WTC11 (cell line): ENCODE results near the gene IL23R. TPM values are rescaled to one million over a fixed set of nuclear protein-coding genes. Genes with fewer than 3 reads are reported as not detected.

ENCODE experiments used
- ATAC-seq: fragments of 200-7000 bp; cut with Tn5 transposase; 2 replicates; pipeline ENCODE4 v1.10.0; 2021; ENCODE audit warnings: mild to moderate bottlenecking, moderate library complexity
- CTCF ChIA-PET: fragments of 300-600 bp; sonication (Branson Sonifier 250); formaldehyde crosslinking; loops from one replicate; lab custom pipeline; 2021; ENCODE audit warnings: antibody characterized with exemption; lab: Charles Lee
- POLR2A ChIA-PET: fragments of 350-600 bp; sonication (Branson Sonifier 250); formaldehyde crosslinking; loops from one replicate; lab custom pipeline; 2021; ENCODE audit warnings: antibody characterized with exemption; lab: Charles Lee
- DNase-seq: peaks from one replicate; pipeline ENCODE4 v3.0.0; 2021; ENCODE audit warnings: low spot score
- H3K27ac Mint-ChIP-seq: 2 replicates; pipeline ENCODE4 v1.8.0; 2021; ENCODE audit warnings: mixed read lengths
- H3K27me3 Mint-ChIP-seq: 2 replicates; pipeline ENCODE4 v1.8.0; 2021; ENCODE audit warnings: low read depth, mild to moderate bottlenecking, moderate library complexity, mixed read lengths
- H3K36me3 Mint-ChIP-seq: 2 replicates; pipeline ENCODE4 v1.8.0; 2021; ENCODE audit warnings: mixed read lengths
- H3K4me1 Mint-ChIP-seq: 2 replicates; pipeline ENCODE4 v1.8.0; 2022; ENCODE audit warnings: mixed read lengths
- H3K4me3 Mint-ChIP-seq: 2 replicates; pipeline ENCODE4 v1.8.0; 2021; ENCODE audit warnings: mild to moderate bottlenecking, moderate library complexity, mixed read lengths
- H3K9me3 Mint-ChIP-seq: 2 replicates; pipeline ENCODE4 v1.8.0; 2021; ENCODE audit warnings: mixed read lengths
- CREM ChIP-seq: sonication (generic); formaldehyde crosslinking; IDR thresholded peaks from 2 replicates; pipeline ENCODE4 v1.8.1; 2022; ENCODE audit warnings: mild to moderate bottlenecking, missing genetic modification reagents, moderate library complexity
- GABPB1 ChIP-seq: sonication (generic); formaldehyde crosslinking; IDR thresholded peaks from 2 replicates; pipeline ENCODE4 v1.8.1; 2023; ENCODE audit warnings: mild to moderate bottlenecking, missing genetic modification reagents
- GRHL2 ChIP-seq: fragments of 250-450 bp; sonication (Bioruptor Pico); IDR thresholded peaks from 2 replicates; pipeline ENCODE4 v1.8.0; 2022; ENCODE audit warnings: mild to moderate bottlenecking, moderate library complexity; ENCODE audit not compliant: insufficient replicate concordance, severe bottlenecking
- GTF2I ChIP-seq: fragments of 250-450 bp; sonication (Bioruptor Pico); conservative IDR thresholded peaks from 2 replicates; pipeline ENCODE4 v1.4.0; 2021; ENCODE audit warnings: mild to moderate bottlenecking
- PREB ChIP-seq: sonication (generic); formaldehyde crosslinking; IDR thresholded peaks from 2 replicates; pipeline ENCODE4 v1.8.1; 2022; ENCODE audit warnings: mild to moderate bottlenecking, missing genetic modification reagents, moderate library complexity, borderline replicate concordance
- ZNF121 ChIP-seq: sonication (generic); formaldehyde crosslinking; IDR thresholded peaks from 2 replicates; pipeline ENCODE4 v1.8.0; 2023; ENCODE audit warnings: missing genetic modification reagents
- ZNF263 ChIP-seq: sonication (generic); formaldehyde crosslinking; IDR thresholded peaks from 2 replicates; pipeline ENCODE4 v1.8.1; 2022; ENCODE audit warnings: low read depth, mild to moderate bottlenecking, moderate library complexity, missing genetic modification reagents
- ZSCAN18 ChIP-seq: fragments of 250-450 bp; sonication (Bioruptor Pico); IDR thresholded peaks from 2 replicates; pipeline ENCODE4 v2.1.2; 2022; ENCODE audit warnings: mild to moderate bottlenecking, moderate library complexity
- total RNA-seq: library from RNA; stranded (reverse); gene quantifications from 3 replicates; pipeline ENCODE4 v1.2.3, GENCODE V29; 2021
- TF ChIP-seq, protein P1 (sequence below): fragments of 200-600 bp; IDR thresholded peaks from 2 replicates; pipeline ENCODE4 v1.8.0; 2022; ENCODE audit warnings: antibody characterized with exemption
- TF ChIP-seq, protein P2 (sequence below): sonication (generic); formaldehyde crosslinking; conservative IDR thresholded peaks from 2 replicates; pipeline ENCODE4 v1.8.1; 2022; ENCODE audit warnings: mild to moderate bottlenecking, missing genetic modification reagents

IL23R gene
- total RNA-seq, 1 experiment from 2014 or later: not detected

DNA sequence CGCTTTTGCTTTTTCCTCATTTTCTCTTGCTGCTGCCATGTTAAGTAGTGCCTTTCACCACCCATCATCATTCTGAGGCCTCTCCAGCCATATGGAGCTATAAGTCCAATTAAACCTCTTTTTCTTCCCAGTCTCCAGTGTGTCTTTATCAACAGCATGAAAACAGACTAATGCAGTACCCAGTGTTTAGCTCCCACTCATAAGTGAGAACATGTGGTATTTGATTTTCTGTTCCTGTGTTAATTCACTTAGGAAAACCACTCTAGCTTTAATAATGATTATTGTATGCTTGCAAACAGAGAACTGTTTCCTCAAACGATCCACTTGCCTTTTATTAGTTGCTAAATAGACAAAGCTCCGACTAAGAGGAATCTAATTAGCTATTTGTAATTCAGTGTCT, 43.3 kb downstream of the IL23R start (continued):
- TF ChIP-seq GABPB1 (CRISPR knock-in tag) (no peak), ZSCAN18 (CRISPR knock-in tag) (no peak)

DNA sequence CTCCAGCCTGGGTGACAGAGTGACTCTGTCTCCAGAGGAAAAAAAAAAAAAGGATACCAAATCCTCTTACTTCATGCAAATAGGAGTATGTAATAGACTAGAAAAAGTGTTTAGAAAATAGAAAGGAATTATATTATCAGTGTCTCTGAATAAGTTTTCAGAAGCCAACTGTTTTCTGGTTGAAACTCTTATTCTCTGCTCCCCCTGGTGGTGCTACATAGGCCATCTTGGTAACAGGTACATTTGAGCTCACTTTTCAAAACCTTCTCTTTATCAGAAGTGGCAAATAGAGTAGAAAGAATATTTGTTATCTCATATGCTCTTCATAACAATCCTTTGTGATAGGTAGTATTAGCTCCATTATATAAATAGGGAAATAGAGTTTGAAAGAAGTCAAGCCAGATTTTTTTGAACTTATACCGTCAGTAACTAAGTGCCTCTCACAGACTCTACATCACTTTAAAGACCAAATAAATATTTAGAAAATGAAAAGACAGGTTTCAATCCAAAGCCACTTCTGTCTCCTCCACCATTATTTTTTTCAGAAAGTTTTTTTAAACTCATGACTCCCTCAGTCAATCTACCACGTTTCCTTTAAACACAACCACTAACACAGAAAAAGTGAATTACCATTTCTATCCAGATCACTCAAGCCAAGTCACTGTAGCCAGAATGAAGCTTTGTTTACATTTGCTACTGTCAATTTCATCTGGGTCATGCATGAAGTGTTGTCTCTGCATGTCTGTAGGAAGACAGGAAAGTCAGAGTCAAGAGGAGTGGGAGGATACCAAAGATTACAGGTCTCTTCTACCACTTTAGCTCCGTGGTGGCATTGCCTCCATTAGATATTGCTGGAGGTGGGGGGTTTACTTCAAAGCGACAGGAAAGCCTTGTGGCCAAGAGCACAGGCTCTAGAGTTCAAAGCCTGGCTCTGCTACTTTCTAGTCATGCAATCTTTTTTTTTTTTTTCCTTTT, 45.6 kb downstream of the IL23R start:
- Mint-ChIP-seq H3K27ac (no peak overlapping the region), H3K27me3 (no peaks in the 10 kb centered on the region), H3K36me3 (no peaks in the 10 kb centered on the region), H3K4me1 (peaks cover 5% of the 10 kb centered on the region), H3K4me3 (no peak overlapping the region), H3K9me3 (no peaks in the 10 kb centered on the region)
- no peak; the same call in 1 of the 2 replicates for ATAC-seq
- CTCF ChIA-PET: interaction anchor here (0.7 to 5.9 kb wide), 49 partner anchors 9 to 571 kb away, joined by 3 to 76 read pairs (median 5); partner anchors contain the start of gene C1orf141
- TF ChIP-seq, protein P1, sequence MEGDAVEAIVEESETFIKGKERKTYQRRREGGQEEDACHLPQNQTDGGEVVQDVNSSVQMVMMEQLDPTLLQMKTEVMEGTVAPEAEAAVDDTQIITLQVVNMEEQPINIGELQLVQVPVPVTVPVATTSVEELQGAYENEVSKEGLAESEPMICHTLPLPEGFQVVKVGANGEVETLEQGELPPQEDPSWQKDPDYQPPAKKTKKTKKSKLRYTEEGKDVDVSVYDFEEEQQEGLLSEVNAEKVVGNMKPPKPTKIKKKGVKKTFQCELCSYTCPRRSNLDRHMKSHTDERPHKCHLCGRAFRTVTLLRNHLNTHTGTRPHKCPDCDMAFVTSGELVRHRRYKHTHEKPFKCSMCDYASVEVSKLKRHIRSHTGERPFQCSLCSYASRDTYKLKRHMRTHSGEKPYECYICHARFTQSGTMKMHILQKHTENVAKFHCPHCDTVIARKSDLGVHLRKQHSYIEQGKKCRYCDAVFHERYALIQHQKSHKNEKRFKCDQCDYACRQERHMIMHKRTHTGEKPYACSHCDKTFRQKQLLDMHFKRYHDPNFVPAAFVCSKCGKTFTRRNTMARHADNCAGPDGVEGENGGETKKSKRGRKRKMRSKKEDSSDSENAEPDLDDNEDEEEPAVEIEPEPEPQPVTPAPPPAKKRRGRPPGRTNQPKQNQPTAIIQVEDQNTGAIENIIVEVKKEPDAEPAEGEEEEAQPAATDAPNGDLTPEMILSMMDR: peak; percentile 40; the same call in 1 of the 2 replicates
- TF ChIP-seq GRHL2 (CRISPR knock-in tag) (no peak), ZNF263 (no peak)
- POLR2A ChIA-PET: interaction anchor here (0.6 to 0.8 kb wide), 3 partner anchors 11 to 314 kb away, joined by 3 to 5 read pairs (median 4); no protein-coding TSS in a partner anchor
- peak; percentile 28 for DNase-seq

DNA sequence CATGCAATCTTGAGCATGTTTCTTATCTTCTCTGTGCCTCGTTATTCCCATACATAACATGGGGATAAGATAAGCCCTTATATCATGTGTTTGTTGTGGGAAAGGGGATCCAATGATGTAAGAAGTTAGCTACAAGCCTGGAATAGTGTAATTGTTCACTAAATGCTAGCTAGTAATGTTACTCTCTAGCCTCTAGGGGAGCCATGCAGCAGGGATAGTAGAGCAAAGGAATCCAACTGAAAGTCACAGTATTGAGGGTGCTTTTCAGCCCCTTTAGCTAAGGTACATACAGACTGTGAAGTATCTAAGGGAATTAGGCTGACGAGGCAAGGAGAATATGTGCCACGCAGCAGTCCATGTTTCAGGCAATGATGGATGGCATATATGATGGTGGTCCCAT, 46.9 kb downstream of the IL23R start:
- no peaks in the 10 kb centered on the region for H3K27me3 Mint-ChIP-seq
- no peaks in the 10 kb centered on the region for H3K36me3 Mint-ChIP-seq
- TF ChIP-seq, protein P2, sequence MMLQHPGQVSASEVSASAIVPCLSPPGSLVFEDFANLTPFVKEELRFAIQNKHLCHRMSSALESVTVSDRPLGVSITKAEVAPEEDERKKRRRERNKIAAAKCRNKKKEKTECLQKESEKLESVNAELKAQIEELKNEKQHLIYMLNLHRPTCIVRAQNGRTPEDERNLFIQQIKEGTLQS (CRISPR knock-in tag): no peak
- TF ChIP-seq, protein P1: peak; percentile 63
- peaks cover 9% of the 10 kb centered on the region for H3K4me1 Mint-ChIP-seq
- H3K27ac Mint-ChIP-seq: no peak overlapping the region
- H3K4me3 Mint-ChIP-seq: no peak overlapping the region
- ChIA-PET CTCF (interaction anchor here (0.6 to 5.9 kb wide), 71 partner anchors 8 to 449 kb away, joined by 3 to 76 read pairs (median 5); partner anchors contain the start of genes C1orf141, IL23R, SERBP1 and SLC35D1), POLR2A (no interaction called here)
- no peaks in the 10 kb centered on the region for H3K9me3 Mint-ChIP-seq
- DNase-seq (peak; percentile 17), ATAC-seq (peak; percentile 95)

- Mint-ChIP-seq H3K4me1 (peaks cover 9% of the 10 kb centered on the region), H3K27ac (no peak overlapping the region), H3K9me3 (no peaks in the 10 kb centered on the region), H3K4me3 (no peak overlapping the region), H3K36me3 (no peaks in the 10 kb centered on the region), H3K27me3 (no peaks in the 10 kb centered on the region)
- DNase-seq (no peak), ATAC-seq (no peak)
- POLR2A ChIA-PET: no interaction called here
- TF ChIP-seq CREM (CRISPR knock-in tag) (no peak), ZNF121 (CRISPR knock-in tag) (peak; percentile 92), GTF2I (CRISPR knock-in tag) (no peak), PREB (CRISPR knock-in tag) (no peak)
- CTCF ChIA-PET: interaction anchor here (0.7 to 5.9 kb wide), 41 partner anchors 8 to 640 kb away, joined by 3 to 76 read pairs (median 5); partner anchors contain the start of gene SERBP1
Measured at GRCh38 chr1:67213948-67214347, 47.7 kb downstream of the IL23R start.
